H9 (cell line): ENCODE results near the gene UNC5A. TPM values are rescaled to one million over a fixed set of nuclear protein-coding genes. Genes with fewer than 3 reads are reported as not detected.

Experiments used
- DNase-seq: peaks from one replicate; pipeline ENCODE4 v3.0.0-alpha.2; 2017
- H2AFZ ChIP-seq: one replicate; pipeline ENCODE4 v1.6.1; 2013; ENCODE audit warnings: mild to moderate bottlenecking, low read length, control low read depth, moderate library complexity
- H2AK5ac ChIP-seq: 2 replicates; pipeline ENCODE4 v1.6.1; 2013; ENCODE audit warnings: low read length, control low read depth, mixed read lengths; ENCODE audit not compliant: insufficient read length
- H2BK120ac ChIP-seq: one replicate; pipeline ENCODE4 v1.6.1; 2013; ENCODE audit warnings: low read depth, mild to moderate bottlenecking, low read length, control low read depth, inconsistent platforms; ENCODE audit not compliant: poor library complexity, severe bottlenecking
- H2BK12ac ChIP-seq: 2 replicates; pipeline ENCODE4 v1.6.1; 2013; ENCODE audit warnings: low read length, control low read depth, mixed read lengths, low read depth; ENCODE audit not compliant: insufficient read length
- H2BK15ac ChIP-seq: 2 replicates; pipeline ENCODE4 v1.6.1; 2013; ENCODE audit warnings: low read depth, low read length, control low read depth
- H2BK20ac ChIP-seq: one replicate; pipeline ENCODE4 v1.6.1; 2013; ENCODE audit warnings: low read depth, mild to moderate bottlenecking, low read length, control low read depth, inconsistent platforms; ENCODE audit not compliant: poor library complexity, severe bottlenecking
- H2BK5ac ChIP-seq: 2 replicates; pipeline ENCODE4 v1.6.1; 2013; ENCODE audit warnings: low read length, control low read depth, mixed read lengths; ENCODE audit not compliant: insufficient read length
- H3K14ac ChIP-seq: 2 replicates; pipeline ENCODE4 v1.6.1; 2013; ENCODE audit warnings: low read length, control low read depth; ENCODE audit not compliant: insufficient read depth
- H3K18ac ChIP-seq: 2 replicates; pipeline ENCODE4 v1.6.1; 2013; ENCODE audit warnings: low read depth, mild to moderate bottlenecking, mixed read lengths, low read length, control low read depth; ENCODE audit not compliant: insufficient read length
- H3K23ac ChIP-seq: 2 replicates; pipeline ENCODE4 v1.6.1; 2013; ENCODE audit warnings: low read length, control low read depth, mixed read lengths, low read depth; ENCODE audit not compliant: insufficient read length
- H3K23me2 ChIP-seq: 2 replicates; pipeline ENCODE4 v1.6.1; 2013; ENCODE audit warnings: low read depth, mild to moderate bottlenecking, mixed read lengths, low read length, control low read depth; ENCODE audit not compliant: insufficient read length, poor library complexity, severe bottlenecking
- H3K27ac ChIP-seq: 2 replicates; pipeline ENCODE4 v1.5.1; 2013; ENCODE audit warnings: low read length, control low read depth, mixed read lengths, low read depth; ENCODE audit not compliant: insufficient read length
- H3K27me3 ChIP-seq: 2 replicates; pipeline ENCODE4 v1.6.1; 2013; ENCODE audit warnings: low read length, control low read depth, inconsistent platforms; ENCODE audit not compliant: insufficient read depth
- H3K4ac ChIP-seq: 2 replicates; pipeline ENCODE4 v1.6.1; 2013; ENCODE audit warnings: low read depth, mild to moderate bottlenecking, control low read depth, inconsistent platforms, low read length, moderate library complexity
- H3K4me1 ChIP-seq: 2 replicates; pipeline ENCODE4 v1.6.1; 2013; ENCODE audit warnings: low read length, control low read depth, inconsistent platforms; ENCODE audit not compliant: insufficient read depth
- H3K4me2 ChIP-seq: 2 replicates; pipeline ENCODE4 v1.6.1; 2013; ENCODE audit warnings: low read length, control low read depth, mixed read lengths; ENCODE audit not compliant: insufficient read length, insufficient read depth
- H3K56ac ChIP-seq: 2 replicates; pipeline ENCODE4 v1.6.1; 2013; ENCODE audit warnings: low read depth, mild to moderate bottlenecking, mixed read lengths, low read length, control low read depth; ENCODE audit not compliant: insufficient read length
- H3K79me1 ChIP-seq: 2 replicates; pipeline ENCODE4 v1.6.1; 2013; ENCODE audit warnings: low read depth, mild to moderate bottlenecking, moderate library complexity, low read length, control low read depth, inconsistent platforms; ENCODE audit not compliant: insufficient read depth, poor library complexity, severe bottlenecking
- H3K79me2 ChIP-seq: 2 replicates; pipeline ENCODE4 v1.6.1; 2013; ENCODE audit warnings: low read length, control low read depth, inconsistent platforms; ENCODE audit not compliant: insufficient read depth
- H3K9ac ChIP-seq: 2 replicates; pipeline ENCODE4 v1.6.1; 2013; ENCODE audit warnings: low read length, control low read depth, mixed read lengths; ENCODE audit not compliant: insufficient read length; ENCODE audit errors: extremely low read depth
- H3K9me3 ChIP-seq: one replicate; pipeline ENCODE4 v1.6.1; 2013; ENCODE audit warnings: low read depth, low read length, inconsistent platforms; ENCODE audit not compliant: control insufficient read depth
- H3T11ph ChIP-seq: one replicate; pipeline ENCODE4 v1.6.1; 2013; ENCODE audit warnings: mild to moderate bottlenecking, low read length, control low read depth, inconsistent platforms
- H4K20me1 ChIP-seq: one replicate; pipeline ENCODE4 v1.6.1; 2013; ENCODE audit not compliant: control insufficient read depth, insufficient read length, insufficient read depth
- H4K5ac ChIP-seq: 2 replicates; pipeline ENCODE4 v1.6.1; 2013; ENCODE audit warnings: low read depth, mild to moderate bottlenecking, mixed read lengths, low read length, control low read depth; ENCODE audit not compliant: insufficient read length
- H4K8ac ChIP-seq: replicated peaks from 2 replicates; pipeline ENCODE4 v1.6.1; 2013; ENCODE audit warnings: low read length, control low read depth, mixed read lengths, low read depth; ENCODE audit not compliant: insufficient read length
- H4K91ac ChIP-seq: 2 replicates; pipeline ENCODE4 v1.6.1; 2013; ENCODE audit warnings: low read depth, mild to moderate bottlenecking, moderate library complexity, mixed read lengths, low read length, control low read depth; ENCODE audit not compliant: insufficient read length
- H3K27ac Mint-ChIP-seq, 3 experiments: 2 replicates in 2 of 3; 3 replicates in 1 of 3; pipeline ENCODE4 v1.8.0; 2020 to 2021; ENCODE audit warnings: mixed read lengths in 3 of 3, mild to moderate bottlenecking in 1 of 3, moderate library complexity in 1 of 3
- H3K27me3 Mint-ChIP-seq: 2 replicates; pipeline ENCODE4 v1.8.0; 2021; ENCODE audit warnings: low read depth, mild to moderate bottlenecking, moderate library complexity, mixed read lengths
- H3K36me3 Mint-ChIP-seq, 3 experiments: 2 replicates in 2 of 3; 3 replicates in 1 of 3; pipeline ENCODE4 v1.8.0; 2020 to 2021; ENCODE audit warnings: low read depth in 3 of 3, mixed read lengths in 3 of 3; ENCODE audit not compliant: insufficient read depth in 1 of 3
- H3K4me1 Mint-ChIP-seq, 2 experiments: 2 replicates each; pipeline ENCODE4 v1.8.0; 2020; ENCODE audit warnings: mixed read lengths in 2 of 2
- H3K4me3 Mint-ChIP-seq, 2 experiments: 2 replicates in 1 of 2; 3 replicates in 1 of 2; pipeline ENCODE4 v1.8.0; 2020 to 2021; ENCODE audit warnings: mild to moderate bottlenecking in 2 of 2, mixed read lengths in 2 of 2, moderate library complexity in 1 of 2
- H3K9me3 Mint-ChIP-seq, 2 experiments: 2 replicates in 1 of 2; 3 replicates in 1 of 2; pipeline ENCODE4 v1.8.0; 2020; ENCODE audit warnings: mild to moderate bottlenecking in 2 of 2, mixed read lengths in 2 of 2, moderate library complexity in 1 of 2
- WGBS: extraction: QIAGEN DNeasy Blood & Tissue Kit; methylation state at CpG from one replicate; pipeline ENCODE4 v1.1.7; 2013; ENCODE audit warnings: missing lambda C conversion rate, low lambda C conversion rate, mixed read lengths; ENCODE audit not compliant: insufficient read length; ENCODE audit errors: extremely low coverage; 5-methylcytosine and 5-hydroxymethylcytosine counted together
- total RNA-seq: library from RNA; stranded (reverse); gene quantifications from 2 replicates; pipeline ENCODE4 v1.2.1, GENCODE V29; 2021
- TF ChIP-seq, protein P1 (sequence below): fragments of 200-600 bp; sonication (generic); conservative IDR thresholded peaks from 3 replicates; pipeline ENCODE4 v1.8.0; 2021; ENCODE audit warnings: antibody characterized with exemption, mild to moderate bottlenecking

Gene UNC5A
- total RNA-seq, 1 experiment from 2014 or later, result 4.4 TPM

DNA sequence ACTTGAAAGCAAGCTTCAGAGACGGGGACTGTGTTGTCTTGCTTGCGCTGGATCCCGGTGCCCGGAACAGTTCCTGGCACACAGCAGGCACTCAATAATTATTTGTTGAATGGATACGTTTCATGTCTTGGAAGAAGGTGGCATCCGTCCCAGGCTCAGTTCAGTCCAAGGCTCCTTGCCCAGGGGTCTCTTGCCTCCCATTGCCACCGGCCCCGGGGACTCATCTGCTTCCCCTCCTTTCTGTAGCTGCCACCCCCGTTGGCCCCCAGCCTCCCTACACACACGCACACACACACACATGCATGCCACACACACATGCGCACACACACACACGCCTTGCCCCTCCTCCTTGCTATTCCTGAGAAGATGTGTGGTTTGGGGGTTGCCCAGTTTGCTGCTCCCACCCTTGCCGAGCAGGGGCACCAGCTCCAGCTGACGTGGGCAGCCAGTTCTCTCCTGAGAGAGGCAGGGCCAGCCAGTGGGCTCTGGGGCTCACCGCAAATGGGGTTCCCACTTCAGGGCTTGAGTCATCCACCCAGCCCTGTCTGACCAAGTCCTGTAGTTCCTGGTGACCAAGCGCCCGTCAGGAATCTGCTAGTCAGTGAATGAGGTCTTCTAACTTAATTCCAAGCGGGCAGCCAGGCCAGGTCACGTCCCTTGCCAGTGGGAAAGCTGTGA is 47.0 kb downstream of the UNC5A start:
- DNase-seq, result no peak
- Histone ChIP-seq H3K9ac (no peak overlapping the region), H3K4ac (no peak overlapping the region), H3K23ac (no peak overlapping the region), H2AFZ (no peak overlapping the region), H2BK20ac (no peak overlapping the region), H3K79me1 (no peaks in the 10 kb centered on the region), H4K8ac (no peak overlapping the region), H4K91ac (no peak overlapping the region), H2BK15ac (no peak overlapping the region), H3K27ac (no peak overlapping the region), H3K18ac (no peak overlapping the region), H3K27me3 (no peaks in the 10 kb centered on the region), H3K14ac (no peak overlapping the region), H3K4me1 (no peaks in the 10 kb centered on the region), H3K4me2 (no peak overlapping the region), H2AK5ac (no peak overlapping the region), H4K20me1 (no peaks in the 10 kb centered on the region), H3K9me3 (no peaks in the 10 kb centered on the region), H4K5ac (no peak overlapping the region), H3K23me2 (no peaks in the 10 kb centered on the region), H3K79me2 (no peaks in the 10 kb centered on the region), H3K56ac (no peak overlapping the region), H2BK5ac (no peak overlapping the region), H2BK12ac (no peak overlapping the region), H3T11ph (no peak overlapping the region), H2BK120ac (no peak overlapping the region)
- WGBS, result no CpG with 5 or more reads among the region's 19 CpGs
- no peak overlapping the region; a peak in 1 of 7 replicates for H3K27ac Mint-ChIP-seq
- TF ChIP-seq, protein P1, sequence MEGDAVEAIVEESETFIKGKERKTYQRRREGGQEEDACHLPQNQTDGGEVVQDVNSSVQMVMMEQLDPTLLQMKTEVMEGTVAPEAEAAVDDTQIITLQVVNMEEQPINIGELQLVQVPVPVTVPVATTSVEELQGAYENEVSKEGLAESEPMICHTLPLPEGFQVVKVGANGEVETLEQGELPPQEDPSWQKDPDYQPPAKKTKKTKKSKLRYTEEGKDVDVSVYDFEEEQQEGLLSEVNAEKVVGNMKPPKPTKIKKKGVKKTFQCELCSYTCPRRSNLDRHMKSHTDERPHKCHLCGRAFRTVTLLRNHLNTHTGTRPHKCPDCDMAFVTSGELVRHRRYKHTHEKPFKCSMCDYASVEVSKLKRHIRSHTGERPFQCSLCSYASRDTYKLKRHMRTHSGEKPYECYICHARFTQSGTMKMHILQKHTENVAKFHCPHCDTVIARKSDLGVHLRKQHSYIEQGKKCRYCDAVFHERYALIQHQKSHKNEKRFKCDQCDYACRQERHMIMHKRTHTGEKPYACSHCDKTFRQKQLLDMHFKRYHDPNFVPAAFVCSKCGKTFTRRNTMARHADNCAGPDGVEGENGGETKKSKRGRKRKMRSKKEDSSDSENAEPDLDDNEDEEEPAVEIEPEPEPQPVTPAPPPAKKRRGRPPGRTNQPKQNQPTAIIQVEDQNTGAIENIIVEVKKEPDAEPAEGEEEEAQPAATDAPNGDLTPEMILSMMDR, result no peak
- no peaks in the 10 kb centered on the region for H3K9me3 Mint-ChIP-seq
- H3K4me3 Mint-ChIP-seq, result no peak overlapping the region
- no peaks in the 10 kb centered on the region for H3K36me3 Mint-ChIP-seq
- peaks cover 2% of the 10 kb centered on the region for H3K27me3 Mint-ChIP-seq
- H3K4me1 Mint-ChIP-seq, result peaks cover 0 to 11% of the 10 kb centered on the region in 2 experiments; a peak in 2 of 4 replicates
